ENCODE measurements around the gene NFIA. TPM values are rescaled to one million over a fixed set of nuclear protein-coding genes. Genes with fewer than 3 reads are reported as not detected.

The NFIA gene
- total RNA-seq, 1 donor from 2014 or later: 1.2 TPM

- no peak for DNase-seq (ENCODE audit: low spot score, unreplicated experiment)
- peaks cover 2% of the 10 kb centered on the region for H3K36me3 Mint-ChIP-seq (ENCODE audit: insufficient read depth)
- H3K27me3 Mint-ChIP-seq: peaks cover 88% of the 10 kb centered on the region
- H3K4me3 Mint-ChIP-seq (ENCODE audit: low read depth): no peak overlapping the region
- TF ChIP-seq, protein P1, sequence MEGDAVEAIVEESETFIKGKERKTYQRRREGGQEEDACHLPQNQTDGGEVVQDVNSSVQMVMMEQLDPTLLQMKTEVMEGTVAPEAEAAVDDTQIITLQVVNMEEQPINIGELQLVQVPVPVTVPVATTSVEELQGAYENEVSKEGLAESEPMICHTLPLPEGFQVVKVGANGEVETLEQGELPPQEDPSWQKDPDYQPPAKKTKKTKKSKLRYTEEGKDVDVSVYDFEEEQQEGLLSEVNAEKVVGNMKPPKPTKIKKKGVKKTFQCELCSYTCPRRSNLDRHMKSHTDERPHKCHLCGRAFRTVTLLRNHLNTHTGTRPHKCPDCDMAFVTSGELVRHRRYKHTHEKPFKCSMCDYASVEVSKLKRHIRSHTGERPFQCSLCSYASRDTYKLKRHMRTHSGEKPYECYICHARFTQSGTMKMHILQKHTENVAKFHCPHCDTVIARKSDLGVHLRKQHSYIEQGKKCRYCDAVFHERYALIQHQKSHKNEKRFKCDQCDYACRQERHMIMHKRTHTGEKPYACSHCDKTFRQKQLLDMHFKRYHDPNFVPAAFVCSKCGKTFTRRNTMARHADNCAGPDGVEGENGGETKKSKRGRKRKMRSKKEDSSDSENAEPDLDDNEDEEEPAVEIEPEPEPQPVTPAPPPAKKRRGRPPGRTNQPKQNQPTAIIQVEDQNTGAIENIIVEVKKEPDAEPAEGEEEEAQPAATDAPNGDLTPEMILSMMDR (IDR thresholded peaks at IDR 0.05; ENCODE audit: unreplicated experiment): no peak
- no peaks in the 10 kb centered on the region for H3K9me3 Mint-ChIP-seq (ENCODE audit: low read depth)
- H3K27ac Mint-ChIP-seq: no peak overlapping the region
- H3K4me1 Mint-ChIP-seq (ENCODE audit: low read depth): peaks cover 6% of the 10 kb centered on the region
Observed at GRCh38 chr1:61088163-61088974, 6.0 kb downstream of the NFIA start.

- Mint-ChIP-seq H3K9me3 (ENCODE audit: low read depth) (no peaks in the 10 kb centered on the region), H3K4me1 (ENCODE audit: low read depth) (peaks cover 2% of the 10 kb centered on the region), H3K4me3 (ENCODE audit: low read depth) (no peak overlapping the region), H3K27me3 (peaks cover 90% of the 10 kb centered on the region), H3K27ac (no peak overlapping the region), H3K36me3 (ENCODE audit: insufficient read depth) (peaks cover 2% of the 10 kb centered on the region)
- DNase-seq (ENCODE audit: low spot score, unreplicated experiment): no peak
- TF ChIP-seq, protein P1 (IDR thresholded peaks at IDR 0.05; ENCODE audit: unreplicated experiment): no peak
Observed at GRCh38 chr1:61089338-61089737, 7.0 kb downstream of the NFIA start.

- H3K4me1 Mint-ChIP-seq (ENCODE audit: low read depth): peaks cover 2% of the 10 kb centered on the region
- no peaks in the 10 kb centered on the region for H3K9me3 Mint-ChIP-seq (ENCODE audit: low read depth)
- no peak for DNase-seq (ENCODE audit: low spot score, unreplicated experiment)
- H3K36me3 Mint-ChIP-seq (ENCODE audit: insufficient read depth): peaks cover 2% of the 10 kb centered on the region
- TF ChIP-seq, protein P1 (IDR thresholded peaks at IDR 0.05; ENCODE audit: unreplicated experiment): no peak
- peaks cover 90% of the 10 kb centered on the region for H3K27me3 Mint-ChIP-seq
- no peak overlapping the region for H3K4me3 Mint-ChIP-seq (ENCODE audit: low read depth)
- no peak overlapping the region for H3K27ac Mint-ChIP-seq
Observed at GRCh38 chr1:61089741-61090140, 7.4 kb downstream of the NFIA start.

DNA sequence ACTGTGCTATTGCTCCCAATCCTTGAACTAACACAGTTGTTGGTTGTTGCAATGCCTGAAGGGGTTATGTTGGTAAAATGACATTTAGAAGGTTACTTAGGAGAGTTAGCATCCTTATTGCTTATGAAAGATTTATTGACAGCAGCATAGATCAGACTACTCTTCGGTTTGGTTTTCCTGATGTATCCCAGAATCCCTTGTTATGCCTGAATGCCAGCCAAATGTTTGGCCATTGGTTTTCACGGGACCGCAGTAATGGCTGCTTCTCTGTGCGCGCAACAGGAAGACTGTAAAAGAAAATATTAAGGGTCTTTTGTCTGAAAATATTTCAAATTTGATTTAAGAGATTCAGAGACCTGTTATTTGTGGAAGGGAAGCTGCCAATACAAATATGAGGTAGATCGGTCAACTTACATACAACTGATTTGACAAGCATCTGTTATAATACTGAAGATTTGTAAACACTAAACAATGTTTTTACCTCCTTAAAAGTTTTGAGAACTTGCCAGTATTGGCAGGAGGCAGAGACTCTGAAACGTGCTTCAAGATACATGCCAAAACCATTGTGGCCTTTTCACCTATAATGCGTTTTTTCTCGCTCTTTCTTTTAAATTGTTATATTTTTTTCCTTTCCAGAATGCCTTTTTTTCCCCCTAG, 8.3 kb downstream of the NFIA start:
- Mint-ChIP-seq H3K9me3 (ENCODE audit: low read depth) (no peaks in the 10 kb centered on the region), H3K4me3 (ENCODE audit: low read depth) (no peak overlapping the region), H3K4me1 (ENCODE audit: low read depth) (peaks cover 2% of the 10 kb centered on the region), H3K27me3 (peaks cover 89% of the 10 kb centered on the region), H3K36me3 (ENCODE audit: insufficient read depth) (peaks cover 2% of the 10 kb centered on the region), H3K27ac (no peak overlapping the region)
- no peak for DNase-seq (ENCODE audit: low spot score, unreplicated experiment)
- TF ChIP-seq, protein P1 (IDR thresholded peaks at IDR 0.05; ENCODE audit: unreplicated experiment): no peak

- no peak for DNase-seq (ENCODE audit: low spot score, unreplicated experiment)
- no peak overlapping the region for H3K27ac Mint-ChIP-seq
- TF ChIP-seq, protein P1 (IDR thresholded peaks at IDR 0.05; ENCODE audit: unreplicated experiment): no peak
- peaks cover 84% of the 10 kb centered on the region for H3K27me3 Mint-ChIP-seq
- H3K4me1 Mint-ChIP-seq (ENCODE audit: low read depth): peaks cover 2% of the 10 kb centered on the region
- H3K9me3 Mint-ChIP-seq (ENCODE audit: low read depth): no peaks in the 10 kb centered on the region
- H3K36me3 Mint-ChIP-seq (ENCODE audit: insufficient read depth): peaks cover 2% of the 10 kb centered on the region
- H3K4me3 Mint-ChIP-seq (ENCODE audit: low read depth): no peak overlapping the region
Observed at GRCh38 chr1:61091455-61091854, 9.1 kb downstream of the NFIA start.

Measured in progenitor cell of endocrine pancreas (in vitro differentiated cells).